SK-N-SH (cell line): ENCODE data around the gene DLGAP5.

Source experiments
- CTCF ChIP-seq: fragments of 200-600 bp; sonication (generic); IDR thresholded peaks from 2 replicates; pipeline ENCODE4 v1.6.1; 2017; ENCODE audit warnings: antibody characterized with exemption, mild to moderate bottlenecking, moderate library complexity
- JUND ChIP-seq: IDR thresholded peaks from 2 replicates; pipeline ENCODE4 v1.4.0; 2012
- POLR2AphosphoS5 ChIP-seq: IDR thresholded peaks from 2 replicates; pipeline ENCODE4 v1.6.1; 2012; ENCODE audit warnings: low read depth, low read length
- RCOR1 ChIP-seq: fragments of 150-350 bp; IDR thresholded peaks from 2 replicates; pipeline ENCODE4 v1.6.1; 2017; ENCODE audit warnings: antibody characterized with exemption, low read length
- RFX5 ChIP-seq: IDR thresholded peaks from 2 replicates; pipeline ENCODE4 v1.6.1; 2012; ENCODE audit warnings: mild to moderate bottlenecking, improper control_type of control experiment, low read length
- USF2 ChIP-seq: fragments of 150-350 bp; IDR thresholded peaks from 2 replicates; pipeline ENCODE4 v1.6.1; 2017; ENCODE audit warnings: antibody characterized with exemption, low read length, low read depth, borderline replicate concordance
- TF ChIP-seq, protein P1 (sequence below): fragments of 150-350 bp; IDR thresholded peaks from 2 replicates; pipeline ENCODE4 v1.6.1; 2016; ENCODE audit warnings: mild to moderate bottlenecking, low read depth, low read length
- TF ChIP-seq, protein P2 (sequence below): IDR thresholded peaks from 2 replicates; pipeline ENCODE4; 2012
- TF ChIP-seq, protein P3 (sequence below): IDR thresholded peaks from 2 replicates; pipeline ENCODE4 v1.6.1; 2012; ENCODE audit warnings: mild to moderate bottlenecking, low read depth, low read length, moderate library complexity

DNA sequence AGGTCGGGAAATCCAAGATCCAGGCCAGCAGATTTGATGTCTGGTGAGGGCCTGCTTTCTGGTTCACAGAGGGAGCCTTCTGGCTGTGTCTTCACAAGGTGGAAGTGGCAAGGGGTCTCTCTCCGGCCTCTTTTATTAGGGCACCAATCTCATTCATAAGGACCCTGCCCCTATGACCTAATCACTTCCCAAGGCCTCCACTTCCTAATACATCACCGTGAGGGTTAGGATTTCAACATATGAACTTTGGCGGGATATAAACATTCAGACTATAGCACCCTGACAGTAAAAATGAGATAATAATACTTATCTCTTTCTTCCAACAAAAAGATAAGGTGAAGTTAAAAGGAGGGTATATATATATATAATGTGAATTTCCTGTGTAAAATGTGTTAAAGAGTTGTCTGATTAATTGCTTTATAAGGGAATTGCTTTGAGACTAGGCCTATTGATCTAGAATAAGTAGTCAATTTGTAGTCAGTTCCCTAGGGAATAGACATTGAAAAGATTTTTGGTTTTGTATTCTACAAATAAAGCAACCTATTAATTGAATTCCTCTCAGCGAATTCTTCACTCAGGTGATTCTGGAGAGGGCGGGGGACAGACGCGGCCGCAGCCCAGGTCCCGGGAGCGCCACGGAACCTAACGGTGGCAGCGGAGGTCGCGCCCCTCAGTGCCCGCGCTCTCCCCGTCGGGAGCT lies 62.8 kb downstream of the DLGAP5 start:
- TF ChIP-seq CTCF (no peak), USF2 (no peak), RFX5 (no peak), POLR2AphosphoS5 (no peak), JUND (no peak), RCOR1 (no peak)
- TF ChIP-seq, protein P1, sequence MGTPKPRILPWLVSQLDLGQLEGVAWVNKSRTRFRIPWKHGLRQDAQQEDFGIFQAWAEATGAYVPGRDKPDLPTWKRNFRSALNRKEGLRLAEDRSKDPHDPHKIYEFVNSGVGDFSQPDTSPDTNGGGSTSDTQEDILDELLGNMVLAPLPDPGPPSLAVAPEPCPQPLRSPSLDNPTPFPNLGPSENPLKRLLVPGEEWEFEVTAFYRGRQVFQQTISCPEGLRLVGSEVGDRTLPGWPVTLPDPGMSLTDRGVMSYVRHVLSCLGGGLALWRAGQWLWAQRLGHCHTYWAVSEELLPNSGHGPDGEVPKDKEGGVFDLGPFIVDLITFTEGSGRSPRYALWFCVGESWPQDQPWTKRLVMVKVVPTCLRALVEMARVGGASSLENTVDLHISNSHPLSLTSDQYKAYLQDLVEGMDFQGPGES: no peak
- TF ChIP-seq, protein P2, sequence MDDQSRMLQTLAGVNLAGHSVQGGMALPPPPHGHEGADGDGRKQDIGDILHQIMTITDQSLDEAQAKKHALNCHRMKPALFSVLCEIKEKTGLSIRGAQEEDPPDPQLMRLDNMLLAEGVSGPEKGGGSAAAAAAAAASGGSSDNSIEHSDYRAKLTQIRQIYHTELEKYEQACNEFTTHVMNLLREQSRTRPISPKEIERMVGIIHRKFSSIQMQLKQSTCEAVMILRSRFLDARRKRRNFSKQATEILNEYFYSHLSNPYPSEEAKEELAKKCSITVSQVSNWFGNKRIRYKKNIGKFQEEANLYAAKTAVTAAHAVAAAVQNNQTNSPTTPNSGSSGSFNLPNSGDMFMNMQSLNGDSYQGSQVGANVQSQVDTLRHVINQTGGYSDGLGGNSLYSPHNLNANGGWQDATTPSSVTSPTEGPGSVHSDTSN: no peak
- TF ChIP-seq, protein P3, sequence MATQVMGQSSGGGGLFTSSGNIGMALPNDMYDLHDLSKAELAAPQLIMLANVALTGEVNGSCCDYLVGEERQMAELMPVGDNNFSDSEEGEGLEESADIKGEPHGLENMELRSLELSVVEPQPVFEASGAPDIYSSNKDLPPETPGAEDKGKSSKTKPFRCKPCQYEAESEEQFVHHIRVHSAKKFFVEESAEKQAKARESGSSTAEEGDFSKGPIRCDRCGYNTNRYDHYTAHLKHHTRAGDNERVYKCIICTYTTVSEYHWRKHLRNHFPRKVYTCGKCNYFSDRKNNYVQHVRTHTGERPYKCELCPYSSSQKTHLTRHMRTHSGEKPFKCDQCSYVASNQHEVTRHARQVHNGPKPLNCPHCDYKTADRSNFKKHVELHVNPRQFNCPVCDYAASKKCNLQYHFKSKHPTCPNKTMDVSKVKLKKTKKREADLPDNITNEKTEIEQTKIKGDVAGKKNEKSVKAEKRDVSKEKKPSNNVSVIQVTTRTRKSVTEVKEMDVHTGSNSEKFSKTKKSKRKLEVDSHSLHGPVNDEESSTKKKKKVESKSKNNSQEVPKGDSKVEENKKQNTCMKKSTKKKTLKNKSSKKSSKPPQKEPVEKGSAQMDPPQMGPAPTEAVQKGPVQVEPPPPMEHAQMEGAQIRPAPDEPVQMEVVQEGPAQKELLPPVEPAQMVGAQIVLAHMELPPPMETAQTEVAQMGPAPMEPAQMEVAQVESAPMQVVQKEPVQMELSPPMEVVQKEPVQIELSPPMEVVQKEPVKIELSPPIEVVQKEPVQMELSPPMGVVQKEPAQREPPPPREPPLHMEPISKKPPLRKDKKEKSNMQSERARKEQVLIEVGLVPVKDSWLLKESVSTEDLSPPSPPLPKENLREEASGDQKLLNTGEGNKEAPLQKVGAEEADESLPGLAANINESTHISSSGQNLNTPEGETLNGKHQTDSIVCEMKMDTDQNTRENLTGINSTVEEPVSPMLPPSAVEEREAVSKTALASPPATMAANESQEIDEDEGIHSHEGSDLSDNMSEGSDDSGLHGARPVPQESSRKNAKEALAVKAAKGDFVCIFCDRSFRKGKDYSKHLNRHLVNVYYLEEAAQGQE: no peak
